ENCODE data around the gene GDPD5. TPM values are rescaled to one million over a fixed set of nuclear protein-coding genes. Genes with fewer than 3 reads are reported as not detected.
A peak's percentile ranks its signal among the peaks of the same experiment; 100 is the strongest.

GDPD5 gene
- total and polyA plus RNA-seq, 9 of the 15 experiments (the other 6 are each of a cell fraction or from before 2014, with no cell fraction given) = 0.32 to 27.3 (median 8.0) TPM

DNA sequence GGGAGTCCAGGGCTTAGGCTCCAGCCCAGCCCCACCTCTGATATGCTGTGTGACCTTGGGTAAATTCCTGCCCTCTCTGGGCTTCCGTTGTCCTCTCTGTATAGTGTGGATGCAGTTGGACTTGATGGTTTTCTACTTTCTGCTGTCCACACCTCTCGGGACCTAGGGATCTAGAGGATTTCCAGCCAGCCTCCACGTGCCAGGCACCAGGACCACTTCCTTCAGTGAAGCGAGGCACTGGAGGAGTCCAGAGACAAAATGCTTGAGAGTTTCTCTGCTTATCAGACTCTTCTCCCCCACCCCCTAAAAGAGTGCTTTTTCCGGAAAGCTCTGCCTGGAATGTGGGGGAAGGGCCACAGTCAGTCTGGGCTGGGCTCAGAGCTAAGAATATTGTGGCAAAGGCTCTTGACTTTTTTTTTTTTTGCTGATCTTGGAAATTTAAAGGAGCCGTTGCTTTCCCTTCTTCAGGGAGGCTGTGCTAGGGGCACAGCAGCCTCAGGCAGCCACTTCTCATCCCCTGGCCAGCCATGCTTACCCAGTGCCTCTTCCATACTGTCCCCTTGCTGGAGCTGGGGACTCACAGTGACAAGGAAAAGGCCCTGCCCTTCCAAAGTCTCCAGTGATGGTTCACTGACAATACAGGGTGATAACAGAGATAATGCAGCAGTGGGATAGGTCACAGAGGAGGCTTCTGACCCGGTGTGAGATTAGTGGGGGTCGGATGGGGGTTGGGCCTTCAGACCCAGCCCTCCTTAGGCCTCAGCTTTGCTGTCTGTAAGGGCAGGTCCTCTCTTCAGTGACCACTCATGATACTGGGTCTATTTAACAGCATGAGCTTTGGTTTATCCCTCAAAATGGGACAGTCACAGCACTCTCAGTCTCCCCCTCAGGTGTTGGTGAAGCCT is 33.5 kb upstream of the GDPD5 start (continued):
- TF ChIP-seq SNRNP70 (optimal IDR thresholded peaks at IDR 0.05; ENCODE audit: low read depth, low read length) = no peak
- TF ChIP-seq, protein P1, sequence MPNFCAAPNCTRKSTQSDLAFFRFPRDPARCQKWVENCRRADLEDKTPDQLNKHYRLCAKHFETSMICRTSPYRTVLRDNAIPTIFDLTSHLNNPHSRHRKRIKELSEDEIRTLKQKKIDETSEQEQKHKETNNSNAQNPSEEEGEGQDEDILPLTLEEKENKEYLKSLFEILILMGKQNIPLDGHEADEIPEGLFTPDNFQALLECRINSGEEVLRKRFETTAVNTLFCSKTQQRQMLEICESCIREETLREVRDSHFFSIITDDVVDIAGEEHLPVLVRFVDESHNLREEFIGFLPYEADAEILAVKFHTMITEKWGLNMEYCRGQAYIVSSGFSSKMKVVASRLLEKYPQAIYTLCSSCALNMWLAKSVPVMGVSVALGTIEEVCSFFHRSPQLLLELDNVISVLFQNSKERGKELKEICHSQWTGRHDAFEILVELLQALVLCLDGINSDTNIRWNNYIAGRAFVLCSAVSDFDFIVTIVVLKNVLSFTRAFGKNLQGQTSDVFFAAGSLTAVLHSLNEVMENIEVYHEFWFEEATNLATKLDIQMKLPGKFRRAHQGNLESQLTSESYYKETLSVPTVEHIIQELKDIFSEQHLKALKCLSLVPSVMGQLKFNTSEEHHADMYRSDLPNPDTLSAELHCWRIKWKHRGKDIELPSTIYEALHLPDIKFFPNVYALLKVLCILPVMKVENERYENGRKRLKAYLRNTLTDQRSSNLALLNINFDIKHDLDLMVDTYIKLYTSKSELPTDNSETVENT (CRISPR knock-in tag; IDR thresholded peaks at IDR 0.05) = no peak
- no peak for TF ChIP-seq HDAC3 (IDR thresholded peaks at IDR 0.05; ENCODE audit: borderline replicate concordance, partially characterized antibody)
- TF ChIP-seq ZNF707 (CRISPR knock-in tag; conservative IDR thresholded peaks at IDR 0.05) = no peak
- TF ChIP-seq, protein P2, sequence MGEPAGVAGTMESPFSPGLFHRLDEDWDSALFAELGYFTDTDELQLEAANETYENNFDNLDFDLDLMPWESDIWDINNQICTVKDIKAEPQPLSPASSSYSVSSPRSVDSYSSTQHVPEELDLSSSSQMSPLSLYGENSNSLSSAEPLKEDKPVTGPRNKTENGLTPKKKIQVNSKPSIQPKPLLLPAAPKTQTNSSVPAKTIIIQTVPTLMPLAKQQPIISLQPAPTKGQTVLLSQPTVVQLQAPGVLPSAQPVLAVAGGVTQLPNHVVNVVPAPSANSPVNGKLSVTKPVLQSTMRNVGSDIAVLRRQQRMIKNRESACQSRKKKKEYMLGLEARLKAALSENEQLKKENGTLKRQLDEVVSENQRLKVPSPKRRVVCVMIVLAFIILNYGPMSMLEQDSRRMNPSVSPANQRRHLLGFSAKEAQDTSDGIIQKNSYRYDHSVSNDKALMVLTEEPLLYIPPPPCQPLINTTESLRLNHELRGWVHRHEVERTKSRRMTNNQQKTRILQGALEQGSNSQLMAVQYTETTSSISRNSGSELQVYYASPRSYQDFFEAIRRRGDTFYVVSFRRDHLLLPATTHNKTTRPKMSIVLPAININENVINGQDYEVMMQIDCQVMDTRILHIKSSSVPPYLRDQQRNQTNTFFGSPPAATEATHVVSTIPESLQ (CRISPR knock-in tag; IDR thresholded peaks at IDR 0.05) = 0 out of 2 replicates have a peak, but pooled peaks have one; percentile 63
- no peak for TF ChIP-seq ZNF644 (tag; IDR thresholded peaks at IDR 0.05; ENCODE audit: low read depth)
- peak; percentile 53; the same call in 1 of the 2 replicates for TF ChIP-seq ELF1 (tag; IDR thresholded peaks at IDR 0.05)
- no peak for TF ChIP-seq RBM15 (IDR thresholded peaks at IDR 0.05; ENCODE audit: insufficient read depth, low read length)
- TF ChIP-seq EP400 (IDR thresholded peaks at IDR 0.05) = peak; percentile 55; the same call in 1 of the 2 replicates
- peak in 1 of 2 experiments; percentile 86; a peak in 3 of 4 replicates for TF ChIP-seq RCOR1 (IDR thresholded peaks at IDR 0.05; ENCODE audit: borderline replicate concordance in 1 of 2, low read depth in 2 of 2, low read length in 2 of 2)
- no peak for TF ChIP-seq ETS2 (tag; IDR thresholded peaks at IDR 0.05; ENCODE audit: borderline replicate concordance, poor library complexity, severe bottlenecking)
- no peak for TF ChIP-seq FOXJ2 (tag; IDR thresholded peaks at IDR 0.05)
- TF ChIP-seq CBX5 (IDR thresholded peaks at IDR 0.05; ENCODE audit: borderline replicate concordance, low read depth) = no peak
- TF ChIP-seq, protein P3, sequence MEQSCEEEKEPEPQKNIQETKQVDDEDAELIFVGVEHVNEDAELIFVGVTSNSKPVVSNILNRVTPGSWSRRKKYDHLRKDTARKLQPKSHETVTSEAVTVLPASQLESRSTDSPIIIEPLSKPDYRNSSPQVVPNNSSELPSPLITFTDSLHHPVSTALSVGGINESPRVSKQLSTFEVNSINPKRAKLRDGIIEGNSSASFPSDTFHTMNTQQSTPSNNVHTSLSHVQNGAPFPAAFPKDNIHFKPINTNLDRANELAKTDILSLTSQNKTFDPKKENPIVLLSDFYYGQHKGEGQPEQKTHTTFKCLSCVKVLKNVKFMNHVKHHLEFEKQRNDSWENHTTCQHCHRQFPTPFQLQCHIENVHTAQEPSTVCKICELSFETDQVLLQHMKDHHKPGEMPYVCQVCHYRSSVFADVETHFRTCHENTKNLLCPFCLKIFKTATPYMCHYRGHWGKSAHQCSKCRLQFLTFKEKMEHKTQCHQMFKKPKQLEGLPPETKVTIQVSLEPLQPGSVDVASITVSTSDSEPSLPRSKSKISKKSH (CRISPR knock-in tag; IDR thresholded peaks at IDR 0.05) = no peak
- no peak for TF ChIP-seq SIX5 (IDR thresholded peaks at IDR 0.05; ENCODE audit: borderline replicate concordance in 1 of 2, insufficient read depth in 1 of 2, low read depth in 1 of 2, low read length in 2 of 2)
- peak; percentile 17; the same call in 1 of the 2 replicates for TF ChIP-seq RAD51 (IDR thresholded peaks at IDR 0.05; ENCODE audit: borderline replicate concordance, low read depth)
- TF ChIP-seq NELFE (IDR thresholded peaks at IDR 0.05; ENCODE audit: insufficient read depth, insufficient read length) = no peak
